Keratinocyte (primary cell): ENCODE results near the gene COX8A. TPM values are rescaled to one million over a fixed set of nuclear protein-coding genes. Genes with fewer than 3 reads are reported as not detected.

Experiments used
- DNase-seq: peaks from one replicate; pipeline ENCODE4 v3.0.0-alpha.2; 2011; ENCODE audit warnings: low read depth, missing footprints, low spot score
- FAIRE-seq: peaks from 2 replicates; lab custom pipeline; 2011; peaks lifted over from hg19 to GRCh38; lab: Jason Lieb, UNC
- H2AFZ ChIP-seq: 2 replicates; pipeline ENCODE4 v1.6.0; 2012; ENCODE audit warnings: low read length, control low read depth, inconsistent platforms; ENCODE audit not compliant: control insufficient read depth
- H3K27ac ChIP-seq: 2 replicates; pipeline ENCODE4 v1.5.1; 2011; ENCODE audit warnings: low read length; ENCODE audit not compliant: control insufficient read depth, insufficient read depth
- H3K27me3 ChIP-seq: 3 replicates; pipeline ENCODE4 v1.6.0; 2011; ENCODE audit warnings: low read length; ENCODE audit not compliant: control insufficient read depth, insufficient read depth; ENCODE audit errors: extremely low read depth
- H3K36me3 ChIP-seq, 2 experiments: 2 replicates in 1 of 2; 3 replicates in 1 of 2; pipeline ENCODE4 v1.5.1; 2011; ENCODE audit warnings: low read length in 2 of 2, mild to moderate bottlenecking in 1 of 2; ENCODE audit not compliant: control insufficient read depth in 2 of 2, insufficient read depth in 2 of 2; ENCODE audit errors: extremely low read depth in 1 of 2
- H3K4me1 ChIP-seq: 3 replicates; pipeline ENCODE4 v1.5.1; 2011; ENCODE audit warnings: low read length; ENCODE audit not compliant: control insufficient read depth, insufficient read depth; ENCODE audit errors: extremely low read depth
- H3K4me2 ChIP-seq: 3 replicates; pipeline ENCODE4 v1.6.0; 2011; ENCODE audit warnings: low read depth, low read length; ENCODE audit not compliant: control insufficient read depth, insufficient read depth; ENCODE audit errors: extremely low read depth
- H3K4me3 ChIP-seq, 3 experiments: fragments of 200-600 bp in 1 of 3; sonication (generic) in 1 of 3; 2 replicates in 2 of 3; 3 replicates in 1 of 3; pipeline ENCODE4 v1.5.1; 2011 to 2016; ENCODE audit warnings: low read length in 3 of 3, mild to moderate bottlenecking in 3 of 3, control low read depth in 2 of 3, inconsistent platforms in 1 of 3, low read depth in 1 of 3, mixed read lengths in 1 of 3, mixed run types in 1 of 3, moderate library complexity in 1 of 3; ENCODE audit not compliant: control insufficient read depth in 2 of 3, insufficient read depth in 2 of 3; ENCODE audit errors: extremely low read depth in 1 of 3
- H3K79me2 ChIP-seq: 2 replicates; pipeline ENCODE4 v1.6.0; 2012; ENCODE audit warnings: low read length; ENCODE audit not compliant: control insufficient read depth, insufficient read depth
- H3K9ac ChIP-seq: 3 replicates; pipeline ENCODE4 v1.6.0; 2011; ENCODE audit warnings: low read length; ENCODE audit not compliant: control insufficient read depth, insufficient read depth; ENCODE audit errors: extremely low read depth
- H3K9me1 ChIP-seq: 3 replicates; pipeline ENCODE4 v1.6.0; 2011; ENCODE audit warnings: low read length; ENCODE audit not compliant: control insufficient read depth, insufficient read depth; ENCODE audit errors: extremely low read depth
- H3K9me3 ChIP-seq: 2 replicates; pipeline ENCODE4 v1.5.1; 2012; ENCODE audit warnings: low read depth, low read length; ENCODE audit not compliant: control insufficient read depth
- H4K20me1 ChIP-seq: 3 replicates; pipeline ENCODE4 v1.6.0; 2011; ENCODE audit warnings: low read length; ENCODE audit not compliant: control insufficient read depth, insufficient read depth; ENCODE audit errors: extremely low read depth
- EZH2 ChIP-seq: IDR thresholded peaks from one replicate; pipeline ENCODE4 v1.6.1; 2012; ENCODE audit warnings: inconsistent platforms, mild to moderate bottlenecking, low read length, moderate library complexity
- dilution Hi-C: fragments of 300-500 bp; cut with MboI; formaldehyde crosslinking; loops from one replicate; pipeline ENCODE4 v1.7.0; 2020; ENCODE audit warnings: low sequenced_read_pairs; ENCODE audit not compliant: extremely low pct_ligation_motif_present
- polyA plus RNA-seq, 5 experiments: library from polyadenylated mRNA; depleted of rRNA in 3 of 5; stranded (reverse) in 3 of 5; stranded (forward) in 1 of 5; unstranded in 1 of 5; fragments of >200 nt; gene quantifications; 1 replicate in 1 of 5; 2 replicates in 3 of 5; 3 replicates in 1 of 5; pipeline versions ENCODE4 v1.2.1 to v1.2.3, GENCODE V29; 2011 to 2012; ENCODE audit warnings: missing spikeins in 2 of 5, low read depth in 1 of 5, low replicate concordance in 1 of 5
- TF ChIP-seq, protein P1 (sequence below), 3 experiments: IDR thresholded peaks in 1 of 3; conservative IDR thresholded peaks in 1 of 3; optimal IDR thresholded peaks in 1 of 3; 2 replicates in 2 of 3; 3 replicates in 1 of 3; pipeline versions ENCODE3 to v1.5.1; 2011; ENCODE audit warnings: low read length in 3 of 3, mild to moderate bottlenecking in 3 of 3, moderate library complexity in 2 of 3, control low read depth in 1 of 3, inconsistent platforms in 1 of 3; ENCODE audit not compliant: insufficient read depth in 2 of 3; ENCODE audit errors: extremely low read depth in 1 of 3

Gene COX8A
- polyA plus RNA-seq, 1 donor (not counting 4 experiments of a cell fraction or from before 2014, with no cell fraction given) = 159 TPM

DNA sequence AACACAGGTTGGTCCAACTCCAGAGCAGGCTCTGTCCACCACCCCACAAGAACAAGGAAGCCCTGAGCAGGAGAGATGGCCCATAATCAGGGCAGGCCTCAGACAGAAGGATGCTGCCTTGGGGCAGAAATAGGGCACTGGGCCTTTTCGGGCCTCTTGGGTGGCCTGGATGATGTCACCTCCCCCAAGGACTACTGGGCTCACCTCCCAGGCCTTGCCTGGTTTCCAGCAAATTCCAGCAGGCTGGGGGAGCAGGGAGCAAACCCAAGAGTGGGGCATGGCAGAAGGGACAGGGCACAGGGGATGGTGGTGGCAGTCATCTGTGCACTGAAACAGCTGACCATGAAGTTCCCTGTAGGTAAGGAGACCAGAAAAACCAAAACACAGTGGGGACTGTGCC is 41.0 kb upstream of the COX8A start:
- H2AFZ ChIP-seq = no peak overlapping the region
- H3K27ac ChIP-seq = no peak overlapping the region
- no peaks in the 10 kb centered on the region for H3K27me3 ChIP-seq
- no peak for TF ChIP-seq EZH2
- TF ChIP-seq, protein P1, sequence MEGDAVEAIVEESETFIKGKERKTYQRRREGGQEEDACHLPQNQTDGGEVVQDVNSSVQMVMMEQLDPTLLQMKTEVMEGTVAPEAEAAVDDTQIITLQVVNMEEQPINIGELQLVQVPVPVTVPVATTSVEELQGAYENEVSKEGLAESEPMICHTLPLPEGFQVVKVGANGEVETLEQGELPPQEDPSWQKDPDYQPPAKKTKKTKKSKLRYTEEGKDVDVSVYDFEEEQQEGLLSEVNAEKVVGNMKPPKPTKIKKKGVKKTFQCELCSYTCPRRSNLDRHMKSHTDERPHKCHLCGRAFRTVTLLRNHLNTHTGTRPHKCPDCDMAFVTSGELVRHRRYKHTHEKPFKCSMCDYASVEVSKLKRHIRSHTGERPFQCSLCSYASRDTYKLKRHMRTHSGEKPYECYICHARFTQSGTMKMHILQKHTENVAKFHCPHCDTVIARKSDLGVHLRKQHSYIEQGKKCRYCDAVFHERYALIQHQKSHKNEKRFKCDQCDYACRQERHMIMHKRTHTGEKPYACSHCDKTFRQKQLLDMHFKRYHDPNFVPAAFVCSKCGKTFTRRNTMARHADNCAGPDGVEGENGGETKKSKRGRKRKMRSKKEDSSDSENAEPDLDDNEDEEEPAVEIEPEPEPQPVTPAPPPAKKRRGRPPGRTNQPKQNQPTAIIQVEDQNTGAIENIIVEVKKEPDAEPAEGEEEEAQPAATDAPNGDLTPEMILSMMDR (optimal IDR thresholded peaks at IDR 0.05 in 1 of 3, IDR thresholded peaks at IDR 0.05 in 1 of 3, conservative IDR thresholded peaks at IDR 0.05 in 1 of 3; ENCODE audit: extremely low read depth in 1 of 3, insufficient read depth in 2 of 3, low read length in 3 of 3) = no peak
- dilution Hi-C loops = no loop called here
- no peaks in the 10 kb centered on the region for H3K79me2 ChIP-seq
- H3K9ac ChIP-seq = no peak overlapping the region
- no peak overlapping the region for H3K4me3 ChIP-seq
- no peak overlapping the region for H3K4me2 ChIP-seq
- H3K9me3 ChIP-seq = no peaks in the 10 kb centered on the region
- H4K20me1 ChIP-seq = no peaks in the 10 kb centered on the region
- no peak for FAIRE-seq
- H3K9me1 ChIP-seq = no peaks in the 10 kb centered on the region
- peaks cover 8% of the 10 kb centered on the region for H3K4me1 ChIP-seq
- H3K36me3 ChIP-seq = no peaks in the 10 kb centered on the region
- no peak for DNase-seq

DNA sequence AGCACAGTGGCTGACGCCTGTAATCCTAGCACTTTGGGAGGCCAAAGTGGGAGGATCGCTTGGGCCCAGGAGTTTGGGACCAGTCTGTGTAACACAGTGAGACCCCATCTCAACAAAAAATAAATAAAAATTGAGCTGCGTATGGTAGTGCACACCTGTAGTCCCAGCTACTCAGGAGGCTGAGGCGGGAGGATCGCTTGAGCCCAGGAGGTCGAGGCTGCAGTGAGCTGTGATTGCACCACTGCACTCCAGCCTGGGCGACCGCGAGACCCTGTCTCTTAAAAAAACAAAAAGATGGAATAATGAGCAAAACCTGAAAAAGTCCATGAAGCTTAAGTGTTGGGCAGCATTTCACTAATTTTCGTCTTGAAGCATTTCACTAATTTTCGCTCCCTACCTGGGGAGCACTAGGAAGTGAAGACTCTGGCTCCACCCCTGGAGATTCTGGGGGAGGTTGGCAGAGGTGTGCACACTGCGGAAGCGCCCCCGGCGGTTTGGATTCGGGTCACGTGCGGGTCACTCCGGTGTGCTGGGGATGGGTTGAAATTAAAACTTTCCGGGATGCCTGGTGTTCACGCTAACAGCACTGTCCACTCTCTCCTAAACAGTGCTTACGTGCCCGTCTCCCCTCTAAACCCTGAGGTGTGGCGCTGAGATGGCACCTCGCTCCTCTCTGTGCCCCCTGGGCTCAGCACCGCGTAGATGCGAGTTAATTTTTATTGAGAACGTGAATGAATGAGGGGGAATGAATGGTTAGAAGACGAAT is 36.5 kb upstream of the COX8A start:
- dilution Hi-C loops = no loop called here
- DNase-seq (no peak), FAIRE-seq (no peak)
- H3K9me3 ChIP-seq = no peaks in the 10 kb centered on the region
- H3K9me1 ChIP-seq = no peaks in the 10 kb centered on the region
- H3K27me3 ChIP-seq = no peaks in the 10 kb centered on the region
- H3K27ac ChIP-seq = peak overlapping the region; percentile 77
- no peak for TF ChIP-seq EZH2
- TF ChIP-seq, protein P1 (optimal IDR thresholded peaks at IDR 0.05 in 1 of 3, IDR thresholded peaks at IDR 0.05 in 1 of 3, conservative IDR thresholded peaks at IDR 0.05 in 1 of 3; ENCODE audit: extremely low read depth in 1 of 3, insufficient read depth in 2 of 3, low read length in 3 of 3) = no peak
- H3K9ac ChIP-seq = peak overlapping the region; percentile 78
- peak overlapping the region; percentile 98 for H2AFZ ChIP-seq
- peak overlapping the region; percentile 100 for H3K4me2 ChIP-seq
- H3K79me2 ChIP-seq = peaks cover 32% of the 10 kb centered on the region
- peaks cover 14% of the 10 kb centered on the region for H3K4me1 ChIP-seq
- peak overlapping the region; percentile 80 to 89 (median 85) for H3K4me3 ChIP-seq
- H4K20me1 ChIP-seq = no peaks in the 10 kb centered on the region
- no peaks in the 10 kb centered on the region for H3K36me3 ChIP-seq
